DMS114 treated with DMSO at 0.1 percent for 48 hours (cell line): ENCODE measurements around the gene RYR2.
"Not testable (repeated sequence)": the region's sequence is repeated elsewhere in the genome, so short reads cannot be mapped to it uniquely, and the experiment has no call there.

Experiments used
- DNase-seq: peaks from one replicate; lab custom pipeline; 2025; ENCODE audit not compliant: unreplicated experiment; lab: John Stamatoyannopoulos, UW

Gene RYR2

DNA sequence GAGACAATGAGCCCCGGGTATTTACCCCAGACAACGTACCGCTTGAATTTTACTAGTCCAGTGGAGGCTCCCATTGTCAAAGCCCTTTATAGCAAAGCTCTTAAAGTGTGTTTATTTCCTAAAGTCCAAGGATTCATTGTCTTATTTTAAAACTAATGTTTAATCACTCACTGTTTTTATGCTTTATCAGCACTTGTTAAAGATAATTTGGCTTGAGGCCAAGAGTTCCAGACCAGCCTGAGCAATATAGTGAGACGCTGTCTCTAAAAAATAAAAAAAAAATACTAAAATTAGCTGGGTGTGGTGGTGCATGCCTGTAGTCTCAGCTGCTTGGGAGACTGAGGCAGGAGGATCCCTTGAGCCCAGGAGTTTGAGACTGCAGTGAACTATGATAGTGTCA lies 202.8 kb downstream of the RYR2 start:
- no peak for DNase-seq

DNA sequence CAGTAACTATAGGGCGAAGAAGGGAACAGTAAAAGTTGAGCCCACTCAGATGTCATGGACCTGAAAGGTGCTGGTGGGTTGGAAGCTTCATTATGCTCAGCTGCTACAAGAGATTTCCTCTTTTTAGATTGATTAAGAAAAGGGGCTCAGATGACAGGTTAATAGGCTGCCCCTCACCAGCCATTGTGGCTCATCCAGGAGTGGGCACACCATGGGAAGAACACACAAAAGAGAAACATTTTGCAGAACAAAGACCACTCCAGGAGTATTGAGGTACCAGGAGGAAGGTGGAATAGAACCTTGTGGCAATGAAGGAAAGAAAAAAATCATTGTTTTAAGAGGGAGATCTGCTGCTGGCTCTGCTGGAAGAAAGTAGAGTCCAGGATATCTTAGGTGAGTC lies 205.5 kb downstream of the RYR2 start:
- no peak for DNase-seq

DNA sequence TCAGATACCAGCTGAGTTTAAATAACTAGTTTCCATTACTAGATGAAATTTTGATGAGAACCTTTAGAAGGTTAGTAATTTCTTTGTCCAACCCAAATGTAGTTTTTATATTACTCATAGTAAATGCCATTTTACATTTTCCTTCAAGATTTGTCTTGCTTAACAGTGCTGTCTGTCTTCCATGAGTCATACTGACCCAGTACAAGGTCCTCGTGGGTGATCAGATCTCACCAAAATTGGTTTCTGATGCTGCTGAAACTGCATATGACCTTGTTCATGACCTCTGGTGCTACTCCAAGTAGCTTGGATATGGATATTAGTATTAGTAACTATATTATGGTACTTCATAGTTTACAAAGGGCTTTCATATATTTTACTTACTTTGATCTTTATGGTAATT lies 207.1 kb downstream of the RYR2 start:
- no peak for DNase-seq

DNA sequence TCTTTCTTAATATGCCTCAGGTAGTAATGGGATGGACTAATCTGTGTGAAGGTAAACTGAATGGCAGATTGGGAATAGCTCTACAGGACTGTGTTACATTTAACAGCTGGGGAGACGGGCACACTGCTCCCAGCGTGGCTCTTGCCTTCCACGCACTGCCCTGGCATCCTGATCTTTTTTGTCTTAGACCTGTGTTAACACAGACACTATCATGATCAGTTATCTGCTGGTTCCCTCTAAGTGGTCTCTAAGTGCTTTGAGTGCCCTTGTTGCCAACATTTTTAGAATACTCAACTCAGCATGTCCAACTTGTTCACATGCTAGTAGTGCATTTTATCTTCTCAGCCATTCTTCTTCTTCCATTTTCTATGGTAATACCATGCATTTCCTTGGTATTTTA lies 208.1 kb downstream of the RYR2 start:
- DNase-seq, result no peak

DNA sequence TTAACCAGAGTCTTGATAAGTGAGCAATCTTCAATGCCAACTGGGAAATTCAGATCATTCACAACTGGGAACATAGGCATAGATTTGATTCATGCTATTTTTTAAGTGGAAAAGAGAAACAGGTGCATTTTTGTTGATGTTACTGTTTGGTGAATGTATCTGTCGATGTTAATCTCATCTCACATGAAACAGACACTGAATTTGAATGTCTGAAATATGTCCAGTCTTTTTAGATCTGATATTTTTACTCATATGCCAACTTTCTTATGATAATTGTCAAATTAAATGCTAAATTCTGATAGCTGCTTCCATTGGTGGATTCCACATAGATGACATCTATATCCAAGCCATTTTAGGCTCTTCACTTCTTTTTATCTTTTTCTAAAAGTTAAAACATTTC lies 213.1 kb downstream of the RYR2 start:
- no peak for DNase-seq

DNA sequence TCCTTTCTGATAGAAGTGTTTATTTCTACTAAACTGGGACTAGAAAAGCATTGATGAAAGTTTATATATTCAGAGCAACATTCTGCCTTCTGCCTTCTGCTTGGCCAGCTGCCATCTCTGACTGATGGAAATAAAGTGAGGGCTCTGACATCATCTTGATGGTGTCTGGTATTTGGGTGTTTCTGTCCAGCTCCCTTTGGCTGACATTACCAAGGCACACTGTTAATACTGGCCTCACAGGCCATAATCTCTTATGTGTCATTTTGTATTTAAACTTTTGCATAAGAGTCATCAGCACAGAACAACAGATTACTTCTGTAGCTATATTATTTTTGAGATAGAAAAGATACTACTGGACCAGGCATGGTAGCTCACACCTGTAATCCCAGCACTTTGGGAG lies 216.9 kb downstream of the RYR2 start:
- DNase-seq, result no peak

DNA sequence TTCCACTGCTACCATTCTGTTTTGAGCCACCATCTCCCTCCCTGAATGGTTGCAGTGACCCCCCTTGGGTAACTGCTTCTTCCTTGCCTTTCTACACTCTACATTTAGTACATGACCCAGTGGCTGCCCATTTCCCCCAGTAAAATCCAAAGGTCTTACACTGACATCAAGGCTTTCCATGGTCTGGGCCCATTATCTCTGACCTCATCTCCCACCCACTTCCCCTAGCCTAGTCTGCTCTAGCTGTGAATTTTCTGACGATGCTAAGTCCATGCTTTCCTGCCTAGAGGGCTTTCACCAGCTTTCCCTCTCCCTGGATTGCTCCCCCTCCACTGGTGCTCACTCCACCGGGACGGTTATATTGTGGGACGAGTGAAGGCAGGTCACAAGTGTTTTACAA lies 219.2 kb downstream of the RYR2 start:
- no peak for DNase-seq

DNA sequence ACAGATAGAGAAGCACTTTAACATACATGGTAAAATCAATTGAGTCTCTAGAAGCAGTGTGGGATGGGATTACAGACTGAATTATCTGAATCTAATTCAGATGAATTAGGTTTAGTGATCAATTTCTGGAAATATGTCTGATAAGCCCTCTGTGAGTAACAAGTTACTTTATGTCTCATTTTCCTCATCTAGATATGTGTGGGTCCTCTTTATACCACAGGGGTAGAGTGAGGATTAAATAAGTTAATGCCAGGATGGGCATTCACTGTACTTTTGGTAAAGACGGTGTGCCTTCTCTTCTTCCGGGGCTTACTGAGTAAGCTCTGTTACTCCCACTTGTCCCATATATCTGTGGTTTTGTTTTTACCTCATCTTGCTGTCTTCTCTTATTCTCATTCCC lies 225.8 kb downstream of the RYR2 start:
- no peak for DNase-seq

DNA sequence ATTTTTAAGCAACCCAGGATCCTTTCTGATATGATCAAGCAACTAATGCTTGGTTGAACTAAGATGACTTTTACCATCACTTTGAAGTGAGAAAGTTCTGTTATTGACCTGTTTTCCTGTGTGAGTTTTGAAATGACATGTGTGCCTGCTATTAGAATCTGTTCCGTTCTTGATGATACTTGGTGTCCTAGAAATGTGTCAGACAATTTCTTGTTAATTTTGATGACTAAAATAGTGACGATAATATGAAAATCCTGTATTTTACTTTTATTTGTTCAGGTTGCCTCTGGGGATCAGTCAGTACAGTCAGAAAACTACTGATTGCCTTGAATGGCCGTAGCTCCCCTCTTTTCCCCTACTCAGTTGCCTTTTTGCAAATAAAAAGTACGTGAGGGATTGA lies 228.0 kb downstream of the RYR2 start:
- DNase-seq, result no peak

DNA sequence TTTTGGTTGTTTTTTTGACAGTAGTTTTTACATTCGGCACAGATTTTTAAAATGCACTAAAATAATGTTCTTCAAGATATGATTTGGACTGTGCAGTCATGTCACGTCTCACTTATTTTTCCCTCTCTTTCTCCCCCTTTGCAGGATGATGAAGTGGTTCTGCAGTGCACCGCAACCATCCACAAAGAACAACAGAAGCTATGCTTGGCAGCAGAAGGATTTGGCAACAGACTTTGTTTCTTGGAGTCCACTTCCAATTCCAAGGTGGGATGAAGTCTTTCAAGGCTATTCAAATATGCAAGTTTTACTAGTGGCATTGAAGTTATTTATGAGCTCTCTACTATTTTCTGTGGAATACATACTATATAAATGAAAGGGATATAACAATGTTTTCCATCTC lies 228.4 kb downstream of the RYR2 start:
- DNase-seq, result no peak

DNA sequence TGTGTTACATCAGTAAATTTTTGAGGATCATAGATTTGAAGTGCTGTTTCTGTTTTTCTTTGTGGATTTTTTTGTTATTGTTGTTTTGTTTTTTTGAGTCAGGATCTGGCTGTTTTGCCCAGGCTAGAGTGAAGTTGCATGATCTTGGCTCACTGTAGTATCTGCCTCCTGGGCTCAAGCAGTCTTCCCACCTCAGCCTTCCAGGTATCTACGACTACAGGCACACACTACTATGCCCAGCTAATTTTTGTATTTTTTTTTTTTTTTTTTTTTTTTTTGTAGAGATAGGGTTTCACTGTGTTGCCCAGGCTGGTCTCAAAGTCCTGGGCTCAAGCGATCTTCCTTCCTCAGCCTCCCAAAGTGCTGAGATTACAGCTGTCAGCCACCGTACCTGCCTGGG lies 236.0 kb downstream of the RYR2 start:
- DNase-seq, result not testable (repeated sequence)

DNA sequence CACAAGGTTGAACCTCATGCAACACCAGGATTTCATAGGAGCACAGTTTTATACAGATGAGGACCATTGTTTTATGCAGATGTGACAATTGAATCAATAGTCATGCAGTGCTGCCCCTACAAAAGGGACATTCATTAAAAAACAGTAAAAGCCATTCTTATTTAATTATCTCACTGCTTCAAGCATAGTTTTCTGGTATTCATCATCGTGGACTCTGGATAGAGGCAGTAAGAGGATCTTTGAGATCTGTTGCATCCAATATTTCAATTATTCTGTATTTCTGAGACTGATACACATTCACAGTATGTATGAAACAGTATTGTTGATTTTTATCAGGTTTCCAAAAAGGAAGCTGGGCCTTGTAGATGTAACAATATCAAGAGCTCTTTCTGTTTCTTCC lies 237.6 kb downstream of the RYR2 start:
- no peak for DNase-seq

DNA sequence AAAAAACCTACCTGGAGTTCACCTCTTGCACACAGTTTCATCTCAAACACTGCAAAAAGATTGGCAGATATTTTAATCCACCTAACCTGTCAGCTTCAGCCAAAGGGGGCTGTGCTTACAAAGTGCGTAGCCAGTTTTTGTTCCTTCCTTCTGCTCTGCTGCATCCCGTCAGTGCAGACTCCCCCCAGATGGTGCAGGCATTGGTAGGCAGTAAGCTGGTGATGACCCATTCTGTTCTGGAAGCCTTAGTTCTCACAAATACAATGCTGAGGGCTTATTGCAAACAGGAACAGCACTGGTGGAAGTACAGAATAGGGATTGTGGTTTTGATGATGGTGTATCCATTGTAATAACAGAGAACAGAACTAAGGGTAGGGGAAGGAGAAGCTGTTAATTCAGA lies 239.5 kb downstream of the RYR2 start:
- no peak for DNase-seq

DNA sequence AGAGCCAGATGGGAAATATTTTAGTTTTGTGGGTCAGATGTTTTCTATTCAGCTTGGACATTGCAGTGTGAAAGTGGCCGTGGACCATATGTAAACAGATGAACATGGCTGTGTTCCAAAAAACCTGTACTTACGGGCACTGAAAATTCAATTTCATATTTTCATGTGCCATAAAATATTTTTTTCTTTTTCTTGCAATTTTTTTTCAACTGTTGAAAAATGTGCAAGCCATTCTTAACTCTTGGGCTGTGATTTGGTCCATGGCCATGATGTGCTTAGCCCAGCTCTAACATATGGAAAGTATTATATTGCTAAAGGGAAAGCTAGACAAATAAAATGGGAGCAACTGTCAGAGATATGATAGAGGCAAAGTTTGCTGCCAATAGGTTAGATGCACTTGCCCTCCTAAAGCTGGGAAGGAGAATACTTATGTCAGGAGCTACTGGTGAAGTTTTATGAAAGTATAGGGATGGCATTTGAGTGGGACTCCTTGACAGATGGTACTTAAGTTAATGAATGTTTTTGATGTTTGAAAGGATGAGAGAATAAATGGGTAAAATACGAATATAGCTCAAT lies 240.3 kb downstream of the RYR2 start:
- no peak for DNase-seq

DNA sequence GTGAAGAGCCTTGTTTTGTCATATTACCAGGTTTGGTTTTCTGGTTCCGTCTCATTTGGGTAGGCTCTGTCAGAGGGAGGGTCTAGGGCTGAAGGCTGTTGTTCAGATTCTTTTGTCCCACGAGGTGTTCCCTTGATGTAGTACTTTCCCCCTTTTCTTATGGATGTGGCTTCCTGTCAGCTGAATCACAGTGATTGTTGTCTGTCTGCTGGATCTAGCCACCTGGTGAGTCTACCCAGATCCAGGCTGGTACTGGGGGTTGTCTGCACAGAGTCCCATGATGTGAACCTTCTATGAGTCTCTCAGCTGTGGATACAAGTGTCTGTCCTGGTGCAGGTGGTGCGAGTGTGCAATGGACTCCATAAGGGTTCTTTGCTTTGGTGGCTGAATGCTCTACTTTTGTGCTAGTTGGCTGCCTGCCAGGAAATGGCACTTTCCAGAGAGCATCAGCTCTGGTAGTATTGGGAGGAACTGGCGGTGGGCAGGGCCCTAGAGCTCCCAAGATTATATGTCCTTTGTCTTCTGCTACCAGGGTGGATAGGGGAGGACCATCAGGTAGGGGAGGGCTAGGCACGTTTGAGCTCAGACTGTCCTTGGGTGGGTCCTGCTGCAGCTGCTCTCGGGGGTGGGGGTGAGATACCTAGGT lies 246.0 kb downstream of the RYR2 start:
- DNase-seq, result no peak

DNA sequence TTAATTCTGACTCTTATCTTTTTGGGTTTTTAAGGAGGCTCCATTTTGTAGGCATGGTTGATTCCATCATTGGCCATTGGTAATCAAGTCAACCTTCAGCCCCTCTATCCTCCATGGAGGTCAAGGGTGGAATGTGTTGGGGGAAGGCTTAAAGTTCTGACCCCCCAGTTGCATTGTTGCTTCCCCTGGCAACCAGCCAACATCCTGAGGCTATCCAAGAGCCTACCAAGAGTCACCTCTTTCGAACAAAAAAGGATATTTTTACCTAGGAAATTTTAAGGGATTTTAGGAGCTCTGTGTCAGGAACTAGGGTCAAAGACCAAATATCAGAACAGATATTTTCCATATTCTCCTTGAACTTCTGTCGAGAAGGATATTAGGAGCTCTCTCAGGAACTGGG lies 251.8 kb downstream of the RYR2 start:
- DNase-seq, result no peak

DNA sequence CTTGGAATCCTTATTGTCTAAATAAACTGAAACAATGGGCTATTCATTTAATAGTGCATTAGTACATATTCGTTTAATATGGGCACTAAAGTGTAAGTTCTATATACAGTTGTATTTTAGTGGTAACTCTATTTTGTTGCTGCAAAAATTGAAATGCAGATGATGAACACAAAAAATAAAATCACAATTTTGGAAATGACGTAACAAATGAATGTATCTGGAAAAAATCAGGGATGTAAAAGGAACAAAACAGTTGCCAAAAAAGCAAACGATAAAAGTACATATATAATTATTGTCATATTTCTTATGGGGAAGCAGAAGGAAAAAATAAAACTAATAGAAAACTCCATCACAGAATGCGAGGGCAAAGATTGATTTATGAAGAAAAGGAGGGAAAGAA lies 254.9 kb downstream of the RYR2 start:
- DNase-seq, result no peak

DNA sequence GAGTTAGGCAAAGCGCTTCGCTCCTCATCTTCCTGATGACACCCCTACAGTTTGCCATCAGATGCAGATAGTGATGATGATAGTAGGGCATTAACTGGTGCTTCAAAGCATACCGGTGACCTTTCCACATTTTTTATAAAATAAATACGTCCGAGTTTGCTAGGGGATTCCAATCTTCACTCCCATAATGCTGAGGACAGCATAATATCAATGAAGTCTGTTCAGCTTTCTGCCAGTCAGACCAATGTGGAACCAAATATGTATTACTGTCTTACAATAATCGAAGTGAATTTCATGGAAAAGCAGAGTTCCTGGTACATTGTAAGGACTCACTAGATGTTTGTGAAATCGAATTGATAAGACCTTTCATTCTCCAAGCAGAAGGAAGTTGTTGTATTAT lies 258.7 kb downstream of the RYR2 start:
- DNase-seq, result no peak

DNA sequence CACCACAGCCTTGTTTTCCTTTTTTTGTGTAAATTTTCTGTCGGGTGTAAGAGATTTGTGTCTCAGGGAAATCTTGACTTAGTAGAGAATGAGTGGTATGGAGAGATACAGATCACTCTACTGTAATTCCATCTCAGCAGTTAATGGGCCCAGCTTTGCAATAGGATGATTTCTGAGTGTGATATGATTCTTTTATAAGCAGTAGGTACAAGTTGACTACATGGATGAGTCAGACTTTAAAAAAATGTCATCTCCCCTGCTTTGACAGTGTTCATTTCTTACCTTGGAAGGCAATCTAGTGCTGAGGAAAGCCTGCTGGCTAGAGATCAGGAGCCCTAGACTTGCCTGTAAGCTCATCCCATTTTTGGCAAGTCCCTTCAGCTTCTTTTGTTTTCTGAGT lies 261.9 kb downstream of the RYR2 start:
- DNase-seq, result no peak

DNA sequence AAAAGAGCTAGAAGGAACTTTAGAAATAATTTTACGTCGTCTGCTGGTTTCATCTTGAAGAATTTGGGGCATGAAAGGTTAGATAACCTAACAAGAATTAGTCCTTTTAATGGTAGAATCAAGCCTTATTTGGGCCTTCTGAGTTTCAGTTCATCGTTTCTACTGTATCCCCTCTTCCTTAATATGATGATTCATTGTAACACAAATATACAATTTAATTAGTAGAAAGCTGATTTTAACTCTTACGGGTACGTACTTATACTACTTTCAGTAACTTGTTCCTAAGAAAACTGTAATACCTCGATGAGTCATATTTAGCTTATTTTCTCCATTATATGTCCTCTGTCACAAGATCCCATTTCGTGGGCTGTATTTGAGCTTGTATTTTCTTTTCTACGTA lies 264.7 kb downstream of the RYR2 start:
- no peak for DNase-seq

DNA sequence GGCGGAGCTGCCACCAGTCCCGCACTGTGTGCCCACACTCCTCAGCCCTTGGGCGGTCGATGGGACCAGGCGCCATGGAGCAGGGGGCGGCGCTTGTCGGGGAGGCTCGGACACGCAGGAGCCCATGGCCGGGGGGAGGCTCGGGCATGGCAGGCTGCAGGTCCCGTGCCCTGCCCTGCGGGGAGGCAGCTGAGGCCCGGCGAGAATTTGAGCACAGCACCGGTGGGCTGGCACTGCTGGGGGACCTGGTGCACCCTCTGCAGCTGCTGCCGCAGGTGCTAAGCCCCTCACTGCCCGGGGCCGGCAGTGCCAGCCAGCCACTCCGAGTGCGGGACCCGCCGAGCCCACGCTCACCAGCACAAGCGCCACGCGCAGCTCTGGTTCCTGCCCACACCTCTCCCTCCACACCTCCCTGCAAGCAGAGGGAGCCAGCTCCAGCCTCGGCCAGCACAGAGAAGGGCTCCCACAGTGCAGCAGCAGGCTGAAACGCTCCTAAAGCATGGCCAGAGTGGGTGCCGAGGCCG lies 267.7 kb downstream of the RYR2 start:
- no peak for DNase-seq

DNA sequence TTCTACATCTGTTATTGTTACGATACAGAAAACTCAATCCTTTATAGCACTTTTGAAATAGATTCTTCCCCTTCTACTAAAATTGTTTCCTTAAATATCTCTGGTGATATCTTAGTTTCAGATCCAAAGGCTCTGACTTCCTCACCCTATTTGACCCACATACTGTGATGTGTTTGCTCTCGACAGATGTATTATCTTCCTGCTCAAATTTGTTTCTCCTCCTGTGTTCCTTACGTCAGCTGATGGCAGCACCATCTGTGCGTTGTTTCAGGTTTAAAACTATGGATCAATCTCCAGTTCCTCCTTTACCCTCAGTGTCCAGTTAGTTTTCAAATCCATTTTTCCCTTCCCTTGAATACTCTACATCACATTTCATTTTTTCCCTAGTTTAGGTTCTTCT lies 274.4 kb downstream of the RYR2 start:
- DNase-seq, result no peak

DNA sequence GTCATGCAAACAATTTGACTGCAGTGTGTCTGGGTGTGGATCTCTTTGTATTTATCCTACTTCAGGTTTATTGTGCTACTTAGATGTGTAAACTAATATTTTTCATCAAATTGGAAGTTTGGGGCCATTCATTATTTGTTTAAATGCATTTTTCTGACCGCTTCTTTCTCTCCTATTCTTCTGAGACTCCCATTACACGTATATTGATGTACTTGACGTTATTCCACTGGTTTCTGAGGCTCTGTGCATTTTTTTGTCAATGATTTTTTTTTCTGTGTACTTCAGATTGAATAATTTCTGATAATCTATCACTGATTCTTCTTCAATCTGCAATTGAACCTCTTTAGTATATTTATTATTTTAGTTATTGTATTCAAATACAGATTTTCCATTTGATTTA lies 276.8 kb downstream of the RYR2 start:
- DNase-seq, result no peak
